NK-92 treated with Interleukin-12 subunit alpha and Interleukin-12 subunit beta, amount 100 ng/mL, for 24 hours (cell line): ENCODE data around the gene INO80C.

Source experiments
- DNase-seq: peaks from one replicate; lab custom pipeline; 2025; lab: John Stamatoyannopoulos, UW

INO80C gene, protein sequence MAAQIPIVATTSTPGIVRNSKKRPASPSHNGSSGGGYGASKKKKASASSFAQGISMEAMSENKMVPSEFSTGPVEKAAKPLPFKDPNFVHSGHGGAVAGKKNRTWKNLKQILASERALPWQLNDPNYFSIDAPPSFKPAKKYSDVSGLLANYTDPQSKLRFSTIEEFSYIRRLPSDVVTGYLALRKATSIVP

GRCh38 chr18:35497370-35498197, at the start of gene INO80C:
TSS of gene INO80C (minus strand) at chr18:35497960. CDS start at chr18:35497874, 86 bp downstream.
- DNase-seq: peak; percentile 86

DNA sequence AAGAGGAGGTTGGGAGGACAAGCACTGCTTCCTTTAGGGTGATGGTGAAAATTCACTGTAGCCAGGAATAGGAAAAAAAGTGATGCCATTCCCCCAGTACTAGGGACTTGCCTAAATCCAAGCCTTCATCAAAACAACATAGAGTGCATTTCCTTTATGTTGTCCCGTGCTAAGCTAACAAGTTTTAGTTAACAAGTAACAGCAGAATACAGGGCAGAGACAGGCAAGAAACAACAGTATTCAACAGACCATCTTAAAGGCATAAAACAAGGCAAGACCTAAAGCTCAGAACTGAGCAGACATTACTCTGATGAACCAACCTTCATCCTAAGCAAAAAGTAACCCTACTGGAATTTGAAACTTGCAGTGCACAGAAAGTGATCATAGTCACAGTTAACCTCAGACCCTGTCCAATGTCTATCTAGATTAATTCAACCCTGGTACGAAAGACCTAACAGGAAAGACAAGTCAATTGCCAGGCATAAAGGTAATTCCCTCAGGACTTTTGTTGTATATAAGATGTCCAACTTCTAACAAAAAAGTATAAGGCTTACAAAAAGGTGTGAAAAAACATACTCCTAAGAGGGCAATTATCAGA, 49.3 kb upstream of the INO80C start:
- DNase-seq: no peak

- no peak for DNase-seq
Measured at GRCh38 chr18:35542356-35542755, 44.6 kb upstream of the INO80C start.

DNA sequence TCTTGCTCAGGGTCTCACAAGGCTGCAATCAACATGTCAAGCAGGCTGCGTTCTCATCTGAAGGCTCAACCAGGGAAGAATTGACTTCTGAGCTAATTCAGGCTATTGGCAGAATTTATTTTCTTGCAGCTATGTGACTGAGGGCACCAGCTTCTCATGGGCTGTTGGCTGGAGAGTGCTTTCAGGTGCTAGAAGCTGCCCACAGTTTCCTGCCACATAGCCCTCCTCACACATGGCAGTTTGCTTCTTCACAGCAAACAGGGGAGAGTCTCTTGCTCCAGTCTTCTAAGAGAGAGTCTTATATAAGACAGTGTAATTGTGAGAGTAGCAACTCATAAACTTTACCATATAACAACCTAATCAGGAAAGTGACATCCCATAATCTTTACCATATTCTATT, 37.5 kb upstream of the INO80C start:
- no peak for DNase-seq

GRCh38 chr18:35533916-35534405, 36.2 kb upstream of the INO80C start:
- DNase-seq: no peak

- DNase-seq: no peak
Measured at GRCh38 chr18:35528749-35529274, 31.1 kb upstream of the INO80C start.

DNA sequence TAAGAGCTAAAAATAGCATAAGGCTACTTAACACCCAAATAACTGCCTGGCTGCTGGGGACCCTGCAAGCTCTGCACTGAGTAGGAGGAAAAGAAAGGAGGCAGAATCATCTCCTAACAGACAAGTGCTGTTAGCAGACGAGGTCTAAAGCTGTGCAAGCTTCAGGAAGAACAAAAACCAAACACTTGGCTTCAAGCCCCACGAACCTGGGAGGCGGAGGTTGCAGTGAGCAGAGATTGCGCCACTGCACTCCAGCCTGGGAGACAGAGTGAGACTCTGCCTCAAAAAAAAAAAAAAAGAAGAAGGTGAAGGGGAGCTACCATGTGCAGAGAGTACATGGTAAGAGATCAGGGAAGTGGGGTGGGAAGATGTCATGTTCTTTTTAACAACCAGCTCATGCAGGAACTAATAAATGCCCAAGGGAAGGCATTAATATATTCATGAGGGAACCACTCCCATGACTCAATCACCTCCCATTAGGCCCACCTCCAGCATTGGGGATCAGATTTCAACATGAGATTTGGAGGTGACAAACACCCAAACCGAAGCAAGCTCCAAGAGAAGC, 28.8 kb upstream of the INO80C start:
- no peak for DNase-seq

DNA sequence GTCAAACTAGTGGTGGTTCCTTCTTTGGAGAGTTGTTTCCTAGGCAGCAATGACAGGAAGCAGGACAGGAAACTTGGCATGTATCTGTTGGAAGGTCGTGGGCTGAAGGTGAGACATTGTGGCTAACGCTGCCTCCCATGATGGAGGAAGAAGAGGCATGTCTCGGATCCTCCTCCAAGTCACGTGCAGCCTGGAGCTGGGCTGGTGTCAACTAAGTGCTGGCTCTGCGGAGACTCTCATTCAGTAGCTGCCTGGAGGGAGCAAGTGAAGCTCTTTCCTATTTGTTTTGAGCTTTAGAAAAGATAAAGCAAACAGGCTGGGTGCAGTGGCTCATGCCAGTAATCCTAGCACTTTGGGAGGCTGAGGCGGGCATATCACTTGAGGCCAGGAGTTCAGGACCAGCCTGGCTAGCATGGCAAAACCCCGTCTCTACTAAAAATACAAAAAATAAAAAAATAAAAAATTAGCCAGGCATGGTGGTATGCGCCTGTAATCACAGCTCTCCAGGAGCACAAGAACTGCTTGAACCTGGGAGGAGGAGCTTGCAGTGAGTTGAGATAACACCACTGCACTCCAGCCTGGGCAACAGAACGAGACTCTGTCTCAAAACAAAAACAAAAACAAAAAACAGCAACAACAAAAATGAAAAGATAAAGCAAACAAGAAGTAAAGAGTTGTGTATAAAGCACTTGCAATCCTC, 28.2 kb upstream of the INO80C start:
- DNase-seq: no peak

GRCh38 chr18:35524226-35524625, 26.5 kb upstream of the INO80C start:
- DNase-seq: no peak

- no peak for DNase-seq
Measured at GRCh38 chr18:35522130-35522959, 24.6 kb upstream of the INO80C start.

GRCh38 chr18:35521133-35521532, 23.4 kb upstream of the INO80C start:
- no peak for DNase-seq

GRCh38 chr18:35519148-35519899, 21.6 kb upstream of the INO80C start:
- DNase-seq: no peak

DNA sequence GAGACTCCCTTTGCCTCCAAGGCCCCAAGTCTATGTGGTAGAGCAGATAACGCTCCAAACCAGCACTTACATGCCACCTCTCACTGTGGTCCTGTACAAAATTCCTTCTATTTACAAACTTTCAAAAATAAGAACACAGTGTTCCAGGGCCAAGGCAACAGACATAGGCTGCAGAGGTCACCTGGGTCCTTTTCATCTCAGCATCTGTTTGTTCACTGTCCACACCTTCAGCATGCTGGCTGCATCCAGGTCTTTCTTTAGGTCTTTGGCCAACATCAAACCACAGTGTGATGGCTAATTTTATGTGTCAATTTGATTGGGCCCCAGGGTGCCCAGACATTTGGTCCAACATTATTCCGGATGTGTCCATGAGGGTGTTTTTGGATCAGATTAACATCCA, 20.0 kb upstream of the INO80C start:
- no peak for DNase-seq

GRCh38 chr18:35516789-35517188, 19.0 kb upstream of the INO80C start:
- DNase-seq: no peak

DNA sequence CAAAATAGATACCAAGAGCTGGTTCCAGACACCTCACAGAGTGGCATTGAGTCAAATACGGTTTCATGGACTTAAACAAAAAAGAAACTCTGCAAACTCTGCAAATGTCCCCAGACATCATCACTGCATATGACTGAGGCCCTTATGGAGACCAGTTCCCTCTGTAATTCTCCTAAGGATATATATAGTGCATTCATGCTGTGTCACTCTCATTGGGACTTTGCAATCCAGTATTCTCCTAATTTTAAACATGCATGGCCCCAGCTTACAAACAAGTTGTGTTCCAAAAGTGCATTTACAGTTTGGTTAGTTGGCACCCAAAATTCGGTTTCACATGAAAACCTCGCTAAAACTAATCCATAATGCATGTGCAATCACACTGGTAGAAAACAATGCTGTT, 18.6 kb upstream of the INO80C start:
- DNase-seq: no peak

DNA sequence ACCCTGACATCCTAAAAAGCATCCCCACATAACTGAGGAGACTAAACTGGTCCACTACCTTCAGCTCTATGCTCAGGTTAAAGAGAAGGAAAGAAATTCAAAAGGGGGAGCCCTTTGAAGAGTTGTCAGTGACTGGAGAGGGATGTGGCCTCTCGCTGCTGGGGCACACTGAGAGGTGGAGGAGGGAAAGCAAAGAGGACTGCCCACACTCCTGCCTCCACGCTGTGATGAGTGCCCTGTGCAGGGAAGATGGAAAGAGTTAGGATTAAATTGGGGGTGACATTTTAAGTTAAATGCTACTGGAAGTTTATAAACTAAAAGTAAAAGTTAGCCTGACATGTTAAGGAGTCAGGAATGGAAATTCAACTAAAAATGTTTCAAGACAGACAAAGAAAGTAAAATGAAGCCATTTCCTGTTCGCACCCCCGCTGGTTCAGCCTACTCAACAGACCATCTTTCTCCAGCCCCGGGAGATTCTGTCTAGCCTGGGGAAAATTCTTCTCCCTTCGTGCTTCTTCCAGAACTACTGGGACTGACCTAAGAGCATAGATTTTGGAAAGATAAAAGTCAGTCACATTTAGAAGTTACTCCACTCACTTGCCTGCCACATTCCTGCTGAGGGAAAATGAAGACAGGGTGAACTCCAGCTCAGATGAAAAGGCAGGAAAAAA, 17.8 kb upstream of the INO80C start:
- no peak for DNase-seq

DNA sequence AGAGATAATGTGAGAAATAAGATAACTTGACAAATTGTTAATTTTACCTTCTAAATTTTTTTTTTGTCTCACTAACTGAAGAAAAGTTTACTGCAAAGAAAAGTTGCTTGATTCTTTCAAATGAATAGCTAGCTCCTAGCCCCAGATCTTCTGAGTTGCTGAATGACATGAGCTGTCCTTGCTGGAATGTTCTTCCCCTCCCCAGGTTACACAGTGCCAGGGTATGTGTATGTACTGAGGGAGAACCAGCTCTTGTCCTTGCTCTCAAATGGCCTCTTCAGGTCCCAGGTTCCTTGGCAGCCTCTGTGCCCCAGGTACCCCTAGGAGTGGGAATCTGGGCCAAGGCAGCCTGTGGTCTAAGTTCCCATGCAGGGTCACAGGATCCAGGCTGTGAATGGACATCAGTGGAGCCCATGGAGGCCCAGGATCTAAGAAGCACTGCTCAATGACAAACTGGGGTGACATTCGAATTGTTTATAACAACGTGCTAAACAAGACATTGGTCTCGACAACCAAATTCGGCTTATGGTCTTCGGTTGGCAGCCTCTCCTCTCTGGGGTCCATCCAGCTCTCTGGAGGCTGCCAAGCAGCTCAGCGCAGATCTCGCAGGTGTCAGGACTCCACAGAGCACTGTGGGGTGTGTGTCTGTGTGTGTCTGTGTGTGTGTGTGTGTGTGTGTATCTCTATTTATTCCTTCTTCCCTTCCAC, 17.1 kb upstream of the INO80C start:
- no peak for DNase-seq

- DNase-seq: no peak
Measured at GRCh38 chr18:35514283-35514682, 16.5 kb upstream of the INO80C start.
